Activated naive CD8-positive, alpha-beta T cell treated with anti-CD3 and anti-CD28 coated beads, Interleukin-2, amount 10 ng/mL, durations not matched to agents 7 days and 5 days (primary cell): ENCODE data around the gene SELPLG. TPM values are rescaled to one million over a fixed set of nuclear protein-coding genes. Genes with fewer than 3 reads are reported as not detected.

Source experiments
- ATAC-seq: fragments of 150-1000 bp; cut with Tn5 transposase; one replicate; pipeline ENCODE4 v1.10.0; 2021; ENCODE audit warnings: low read depth, moderate library complexity
- POLR2A ChIA-PET: fragments of 350-600 bp; sonication (Branson Sonifier 250); formaldehyde crosslinking; loops from one replicate; lab custom pipeline; 2021; ENCODE audit warnings: antibody characterized with exemption; lab: Charles Lee
- DNase-seq: peaks from one replicate; pipeline ENCODE4 v3.0.0; 2021
- H3K27ac Mint-ChIP-seq: one replicate; pipeline ENCODE4 v1.8.0; 2022; ENCODE audit warnings: mild to moderate bottlenecking, mixed read lengths
- H3K27me3 Mint-ChIP-seq: one replicate; pipeline ENCODE4 v1.8.0; 2022; ENCODE audit warnings: mild to moderate bottlenecking, moderate library complexity, mixed read lengths
- H3K36me3 Mint-ChIP-seq: one replicate; pipeline ENCODE4 v1.8.0; 2021; ENCODE audit warnings: mild to moderate bottlenecking, mixed read lengths
- H3K4me1 Mint-ChIP-seq: one replicate; pipeline ENCODE4 v1.8.0; 2021; ENCODE audit warnings: mixed read lengths
- H3K4me3 Mint-ChIP-seq: one replicate; pipeline ENCODE4 v1.8.0; 2022; ENCODE audit warnings: mild to moderate bottlenecking, moderate library complexity, mixed read lengths
- H3K9me3 Mint-ChIP-seq: one replicate; pipeline ENCODE4 v1.8.0; 2021; ENCODE audit warnings: mixed read lengths
- total RNA-seq, 2 experiments: library from RNA; stranded (reverse); gene quantifications; one replicate each; pipeline ENCODE4 v1.2.3, GENCODE V29; 2021

SELPLG gene
- total RNA-seq, 2 experiments from 2014 or later: 159 to 163 TPM

- peaks cover under 1% of the 10 kb centered on the region for H3K27me3 Mint-ChIP-seq
- ATAC-seq: no peak
- peaks cover 19% of the 10 kb centered on the region for H3K4me1 Mint-ChIP-seq
- POLR2A ChIA-PET: no interaction called here
- peaks cover 2% of the 10 kb centered on the region for H3K36me3 Mint-ChIP-seq
- no peak for DNase-seq
- peaks cover 6% of the 10 kb centered on the region for H3K9me3 Mint-ChIP-seq
- no peak overlapping the region for H3K4me3 Mint-ChIP-seq
- H3K27ac Mint-ChIP-seq: no peak overlapping the region
Measured at GRCh38 chr12:108610336-108610815, 23.3 kb downstream of the SELPLG start.

- H3K4me1 Mint-ChIP-seq: peaks cover 18% of the 10 kb centered on the region
- peaks cover 4% of the 10 kb centered on the region for H3K27me3 Mint-ChIP-seq
- H3K9me3 Mint-ChIP-seq: peaks cover 8% of the 10 kb centered on the region
- POLR2A ChIA-PET: no interaction called here
- ATAC-seq (no peak), DNase-seq (no peak)
- H3K36me3 Mint-ChIP-seq: peaks cover 3% of the 10 kb centered on the region
- H3K4me3 Mint-ChIP-seq: no peak overlapping the region
- H3K27ac Mint-ChIP-seq: no peak overlapping the region
Measured at GRCh38 chr12:108609537-108610335, 24.0 kb downstream of the SELPLG start.

GRCh38 chr12:108608616-108609015, 25.1 kb downstream of the SELPLG start:
- no peak overlapping the region for H3K27ac Mint-ChIP-seq
- ATAC-seq (no peak), DNase-seq (no peak)
- peaks cover 3% of the 10 kb centered on the region for H3K36me3 Mint-ChIP-seq
- peaks cover 14% of the 10 kb centered on the region for H3K4me1 Mint-ChIP-seq
- POLR2A ChIA-PET: no interaction called here
- H3K9me3 Mint-ChIP-seq: peaks cover 8% of the 10 kb centered on the region
- peaks cover 6% of the 10 kb centered on the region for H3K27me3 Mint-ChIP-seq
- no peak overlapping the region for H3K4me3 Mint-ChIP-seq

- ATAC-seq: no peak
- Mint-ChIP-seq H3K36me3 (peaks cover 3% of the 10 kb centered on the region), H3K4me1 (peaks cover 14% of the 10 kb centered on the region), H3K27me3 (peaks cover 6% of the 10 kb centered on the region), H3K27ac (no peak overlapping the region), H3K4me3 (no peak overlapping the region), H3K9me3 (peaks cover 8% of the 10 kb centered on the region)
- POLR2A ChIA-PET: interaction anchor here (0.6 kb wide), 1 partner anchor 198 kb away, joined by 3 read pairs; no protein-coding TSS in a partner anchor
- DNase-seq: no peak
Measured at GRCh38 chr12:108607981-108608600, 25.6 kb downstream of the SELPLG start.

- peaks cover 8% of the 10 kb centered on the region for H3K27me3 Mint-ChIP-seq
- peaks cover 3% of the 10 kb centered on the region for H3K36me3 Mint-ChIP-seq
- peaks cover 6% of the 10 kb centered on the region for H3K4me1 Mint-ChIP-seq
- H3K4me3 Mint-ChIP-seq: no peak overlapping the region
- ATAC-seq (no peak), DNase-seq (no peak)
- POLR2A ChIA-PET: interaction anchor here (1.2 kb wide), 1 partner anchor 29 kb away, joined by 3 read pairs; no protein-coding TSS in a partner anchor
- peaks cover 8% of the 10 kb centered on the region for H3K9me3 Mint-ChIP-seq
- peak overlapping the region; percentile 86 for H3K27ac Mint-ChIP-seq
Measured at GRCh38 chr12:108606492-108606891, 27.2 kb downstream of the SELPLG start.

- DNase-seq (no peak), ATAC-seq (no peak)
- peak overlapping the region; percentile 86 for H3K27ac Mint-ChIP-seq
- POLR2A ChIA-PET: interaction anchor here (1.2 kb wide), 1 partner anchor 30 kb away, joined by 3 read pairs; no protein-coding TSS in a partner anchor
- peaks cover 8% of the 10 kb centered on the region for H3K27me3 Mint-ChIP-seq
- H3K4me1 Mint-ChIP-seq: peaks cover 6% of the 10 kb centered on the region
- H3K36me3 Mint-ChIP-seq: peaks cover 3% of the 10 kb centered on the region
- H3K4me3 Mint-ChIP-seq: peak overlapping the region; percentile 59
- peaks cover 8% of the 10 kb centered on the region for H3K9me3 Mint-ChIP-seq
Measured at GRCh38 chr12:108605690-108606406, 27.8 kb downstream of the SELPLG start.

GRCh38 chr12:108605000-108605689, 28.5 kb downstream of the SELPLG start:
- POLR2A ChIA-PET: interaction anchor here (0.6 kb wide), 1 partner anchor 17 kb away, joined by 3 read pairs; no protein-coding TSS in a partner anchor
- Mint-ChIP-seq H3K27ac (peak overlapping the region; percentile 86), H3K27me3 (peaks cover 9% of the 10 kb centered on the region), H3K4me1 (peaks cover 6% of the 10 kb centered on the region), H3K36me3 (peaks cover 3% of the 10 kb centered on the region), H3K4me3 (peak overlapping the region; percentile 59), H3K9me3 (peaks cover 8% of the 10 kb centered on the region)
- DNase-seq: no peak
- no peak for ATAC-seq

- H3K9me3 Mint-ChIP-seq: peaks cover 8% of the 10 kb centered on the region
- H3K27me3 Mint-ChIP-seq: peaks cover 11% of the 10 kb centered on the region
- DNase-seq (no peak), ATAC-seq (no peak)
- POLR2A ChIA-PET: interaction anchor here (0.6 kb wide), 1 partner anchor 17 kb away, joined by 3 read pairs; no protein-coding TSS in a partner anchor
- no peak overlapping the region for H3K27ac Mint-ChIP-seq
- H3K4me1 Mint-ChIP-seq: peaks cover 6% of the 10 kb centered on the region
- no peak overlapping the region for H3K4me3 Mint-ChIP-seq
- H3K36me3 Mint-ChIP-seq: peaks cover 3% of the 10 kb centered on the region
Measured at GRCh38 chr12:108604208-108604941, 29.3 kb downstream of the SELPLG start.

- Mint-ChIP-seq H3K36me3 (peaks cover 3% of the 10 kb centered on the region), H3K9me3 (peaks cover 8% of the 10 kb centered on the region), H3K27me3 (peaks cover 11% of the 10 kb centered on the region), H3K4me1 (peaks cover 6% of the 10 kb centered on the region), H3K4me3 (no peak overlapping the region), H3K27ac (no peak overlapping the region)
- ATAC-seq (no peak), DNase-seq (no peak)
- POLR2A ChIA-PET: no interaction called here
Measured at GRCh38 chr12:108603743-108604142, 30.0 kb downstream of the SELPLG start.

GRCh38 chr12:108602976-108603704, 30.6 kb downstream of the SELPLG start:
- H3K36me3 Mint-ChIP-seq: peaks cover 3% of the 10 kb centered on the region
- peaks cover 11% of the 10 kb centered on the region for H3K27me3 Mint-ChIP-seq
- ATAC-seq (no peak), DNase-seq (no peak)
- H3K4me3 Mint-ChIP-seq: no peak overlapping the region
- peaks cover 8% of the 10 kb centered on the region for H3K9me3 Mint-ChIP-seq
- POLR2A ChIA-PET: no interaction called here
- H3K4me1 Mint-ChIP-seq: peaks cover 6% of the 10 kb centered on the region
- H3K27ac Mint-ChIP-seq: no peak overlapping the region

GRCh38 chr12:108602209-108602705, 31.4 kb downstream of the SELPLG start:
- Mint-ChIP-seq H3K9me3 (peaks cover 8% of the 10 kb centered on the region), H3K4me1 (peaks cover 6% of the 10 kb centered on the region), H3K27me3 (peaks cover 11% of the 10 kb centered on the region), H3K4me3 (no peak overlapping the region), H3K27ac (peak overlapping the region; percentile 51), H3K36me3 (peaks cover 3% of the 10 kb centered on the region)
- no peak for DNase-seq
- POLR2A ChIA-PET: no interaction called here
- ATAC-seq: no peak

GRCh38 chr12:108600702-108601007, 33.0 kb downstream of the SELPLG start:
- H3K9me3 Mint-ChIP-seq: peaks cover 5% of the 10 kb centered on the region
- DNase-seq: no peak
- H3K27ac Mint-ChIP-seq: no peak overlapping the region
- no peak for ATAC-seq
- H3K4me1 Mint-ChIP-seq: peaks cover 4% of the 10 kb centered on the region
- POLR2A ChIA-PET: no interaction called here
- no peak overlapping the region for H3K4me3 Mint-ChIP-seq
- H3K27me3 Mint-ChIP-seq: peaks cover 11% of the 10 kb centered on the region
- peaks cover 3% of the 10 kb centered on the region for H3K36me3 Mint-ChIP-seq
